Mesenchymal stem cell (in vitro differentiated cells and primary cell): ENCODE results near the gene CA6.

ENCODE experiments used
- DNase-seq: peaks from one replicate; pipeline ENCODE4 v3.0.0-alpha.2; 2013
- H2AFZ ChIP-seq: one replicate; pipeline ENCODE4 v1.6.1; 2013; ENCODE audit warnings: low read depth, mild to moderate bottlenecking, control low read depth, inconsistent platforms, low read length, moderate library complexity
- H2AK5ac ChIP-seq: 2 replicates; pipeline ENCODE4 v1.6.1; 2013; ENCODE audit warnings: low read length, moderate library complexity, mild to moderate bottlenecking, inconsistent platforms; ENCODE audit not compliant: severe bottlenecking
- H2BK120ac ChIP-seq: one replicate; pipeline ENCODE4 v1.6.1; 2013; ENCODE audit warnings: low read depth, mild to moderate bottlenecking, inconsistent platforms, low read length, moderate library complexity
- H2BK12ac ChIP-seq, 2 experiments: one replicate each; pipeline ENCODE4 v1.6.1; 2013; ENCODE audit warnings: inconsistent platforms in 2 of 2, low read length in 2 of 2, mild to moderate bottlenecking in 2 of 2, moderate library complexity in 2 of 2, control low read depth in 1 of 2
- H2BK15ac ChIP-seq: one replicate; pipeline ENCODE4 v1.6.1; 2013; ENCODE audit warnings: mild to moderate bottlenecking, low read depth, inconsistent platforms; ENCODE audit not compliant: poor library complexity, severe bottlenecking
- H2BK5ac ChIP-seq: 2 replicates; pipeline ENCODE4 v1.6.1; 2013; ENCODE audit warnings: low read depth, mild to moderate bottlenecking, low read length, control low read depth, inconsistent platforms; ENCODE audit not compliant: poor library complexity, severe bottlenecking
- H3K14ac ChIP-seq, 2 experiments: one replicate each; pipeline ENCODE4 v1.6.1; 2013; ENCODE audit warnings: inconsistent platforms in 2 of 2, low read length in 2 of 2, control low read depth in 1 of 2, mild to moderate bottlenecking in 1 of 2, moderate library complexity in 1 of 2
- H3K18ac ChIP-seq, 2 experiments: one replicate each; pipeline ENCODE4 v1.6.1; 2013; ENCODE audit warnings: inconsistent platforms in 2 of 2, low read length in 2 of 2, control low read depth in 1 of 2, low read depth in 1 of 2, mild to moderate bottlenecking in 1 of 2
- H3K23ac ChIP-seq, 2 experiments: one replicate each; pipeline ENCODE4 v1.6.1; 2013; ENCODE audit warnings: inconsistent platforms in 2 of 2, low read length in 2 of 2, mild to moderate bottlenecking in 2 of 2, moderate library complexity in 2 of 2, control low read depth in 1 of 2
- H3K27ac ChIP-seq: 2 replicates; pipeline ENCODE4 v1.5.1; 2013; ENCODE audit warnings: mild to moderate bottlenecking, moderate library complexity, low read length, control low read depth, inconsistent platforms; ENCODE audit not compliant: poor library complexity, severe bottlenecking
- H3K27me3 ChIP-seq, 2 experiments: 2 replicates each; pipeline versions ENCODE4 v1.6.1 to v1.7.0; 2013; ENCODE audit warnings: low read length in 2 of 2, mild to moderate bottlenecking in 2 of 2, moderate library complexity in 2 of 2, control low read depth in 1 of 2, inconsistent platforms in 1 of 2; ENCODE audit not compliant: control insufficient read depth in 1 of 2, insufficient read depth in 1 of 2
- H3K36me3 ChIP-seq, 2 experiments: 2 replicates each; pipeline versions ENCODE4 v1.6.1 to v1.7.0; 2013; ENCODE audit warnings: low read length in 2 of 2, control low read depth in 1 of 2, inconsistent platforms in 1 of 2, low read depth in 1 of 2, mild to moderate bottlenecking in 1 of 2; ENCODE audit not compliant: insufficient read depth in 2 of 2, control insufficient read depth in 1 of 2
- H3K4ac ChIP-seq, 2 experiments: one replicate each; pipeline ENCODE4 v1.6.1; 2013; ENCODE audit warnings: inconsistent platforms in 2 of 2, low read length in 2 of 2, mild to moderate bottlenecking in 2 of 2, moderate library complexity in 2 of 2, control low read depth in 1 of 2, low read depth in 1 of 2
- H3K4me1 ChIP-seq: 2 replicates; pipeline ENCODE4 v1.6.1; 2013; ENCODE audit warnings: low read depth, low read length, control low read depth; ENCODE audit not compliant: control insufficient read depth, insufficient read depth
- H3K4me2 ChIP-seq: 2 replicates; pipeline ENCODE4 v1.6.1; 2013; ENCODE audit warnings: low read length, mild to moderate bottlenecking, inconsistent platforms; ENCODE audit not compliant: poor library complexity, severe bottlenecking
- H3K4me3 ChIP-seq, 2 experiments: 2 replicates each; pipeline versions ENCODE4 v1.5.1 to v1.7.0; 2013; ENCODE audit warnings: low read length in 2 of 2, mild to moderate bottlenecking in 2 of 2, control low read depth in 1 of 2, low read depth in 1 of 2; ENCODE audit not compliant: insufficient read depth in 1 of 2
- H3K79me1 ChIP-seq: replicated peaks from 2 replicates; pipeline ENCODE4 v1.6.1; 2013; ENCODE audit warnings: mild to moderate bottlenecking, control low read depth, low read length, inconsistent platforms; ENCODE audit not compliant: poor library complexity, severe bottlenecking
- H3K9ac ChIP-seq: 2 replicates; pipeline ENCODE4 v1.7.0; 2013; ENCODE audit warnings: mild to moderate bottlenecking, low read length, moderate library complexity
- H3K9me3 ChIP-seq: 2 replicates; pipeline ENCODE4 v1.7.0; 2013; ENCODE audit warnings: mild to moderate bottlenecking, low read length; ENCODE audit not compliant: control insufficient read depth
- H4K8ac ChIP-seq: one replicate; pipeline ENCODE4 v1.6.1; 2013; ENCODE audit warnings: inconsistent platforms, mild to moderate bottlenecking, low read length, moderate library complexity
- H4K91ac ChIP-seq: one replicate; pipeline ENCODE4 v1.6.1; 2013; ENCODE audit warnings: mild to moderate bottlenecking, low read length, inconsistent platforms
- WGBS: methylation state at CpG from one replicate; pipeline ENCODE4 v1.1.7; 2013; ENCODE audit warnings: mixed read lengths; 5-methylcytosine and 5-hydroxymethylcytosine counted together

Gene CA6

DNA sequence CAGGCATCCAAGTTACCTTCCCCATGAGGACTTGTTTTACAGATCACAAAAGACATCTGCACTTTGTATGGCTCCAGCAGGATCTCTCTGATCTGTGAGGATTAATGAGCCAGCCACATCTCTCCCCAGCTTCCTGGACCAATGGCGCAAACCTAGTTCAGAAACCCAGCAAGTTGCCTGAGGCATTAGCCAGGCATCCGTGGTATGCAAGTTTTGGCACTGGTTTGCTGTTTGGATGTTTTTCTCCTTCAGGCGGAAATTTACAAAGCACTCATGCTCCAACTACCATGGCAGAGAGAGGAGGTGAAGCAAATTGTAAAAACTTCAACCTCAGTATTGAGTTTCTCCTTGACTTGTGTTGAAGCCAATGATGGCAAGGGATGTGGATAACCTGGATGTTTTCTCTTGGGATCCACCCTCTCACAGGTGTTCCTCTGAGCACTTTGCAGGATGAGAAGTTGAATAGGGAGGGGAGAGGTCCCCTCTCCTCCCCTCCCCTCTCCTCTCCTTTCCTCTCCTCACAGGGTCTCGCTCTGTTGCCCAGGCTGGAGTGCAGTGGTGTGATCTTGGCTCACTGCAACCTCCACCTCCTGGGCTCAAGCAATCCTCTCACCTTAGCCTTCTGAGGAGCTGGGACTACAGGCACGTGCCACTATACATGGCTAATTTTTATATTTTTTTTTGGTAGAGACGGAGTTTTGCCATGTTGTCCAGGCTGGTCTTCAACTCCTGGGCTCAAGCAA is 41.6 kb upstream of the CA6 start:
- Histone ChIP-seq H3K4me3 (peak overlapping the region in 1 of 2 experiments; percentile 26), H3K27me3 (no peaks in the 10 kb centered on the region), H3K18ac (no peak overlapping the region)

DNA sequence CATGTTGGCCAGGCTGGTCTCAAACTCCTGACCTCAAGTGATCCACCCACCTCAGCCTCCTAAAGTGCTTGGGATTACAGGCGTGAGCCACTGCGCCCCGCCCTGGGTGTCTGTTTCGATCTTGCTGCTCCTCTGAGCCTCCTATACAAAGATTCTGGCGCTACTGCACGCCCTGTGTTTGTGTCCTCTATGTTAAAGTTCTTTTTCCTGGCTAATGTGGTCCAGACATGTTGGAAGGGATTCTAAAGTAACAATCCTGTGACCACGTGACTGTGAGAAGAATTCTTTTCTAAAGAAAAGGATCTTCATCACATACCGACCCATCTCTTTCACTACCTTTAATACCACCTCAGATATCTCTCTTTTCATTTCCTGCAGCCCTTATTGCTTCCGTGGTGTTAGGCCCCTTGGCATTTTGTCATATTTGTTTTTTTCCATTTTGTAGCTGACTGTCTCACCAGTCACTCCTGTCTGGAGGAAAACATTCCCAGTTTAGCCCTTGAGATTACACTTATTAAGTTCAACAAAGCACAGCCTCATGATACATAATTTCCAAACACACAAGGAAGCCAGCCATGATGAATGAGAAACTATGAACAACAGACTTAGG is 40.0 kb upstream of the CA6 start:
- peak overlapping the region; percentile 82 for H2BK5ac ChIP-seq
- 95% methylated on average over 9 of the region's 9 CpGs for WGBS
- no peak overlapping the region for H3K4ac ChIP-seq
- no peaks in the 10 kb centered on the region for H3K27me3 ChIP-seq
- no peak overlapping the region for H2BK120ac ChIP-seq
- no peak overlapping the region for H2AFZ ChIP-seq
- DNase-seq: no peak
- H4K8ac ChIP-seq: no peak overlapping the region
- H3K23ac ChIP-seq: no peak overlapping the region
- H3K9me3 ChIP-seq: no peaks in the 10 kb centered on the region
- no peaks in the 10 kb centered on the region for H3K36me3 ChIP-seq
- peak overlapping the region in 1 of 2 experiments; percentile 23 for H3K4me3 ChIP-seq
- H2BK15ac ChIP-seq: no peak overlapping the region
- H2AK5ac ChIP-seq: peak overlapping the region; percentile 71
- peaks cover 14% of the 10 kb centered on the region for H3K4me1 ChIP-seq
- peak overlapping the region; percentile 75 for H3K9ac ChIP-seq
- H3K18ac ChIP-seq: no peak overlapping the region
- H3K14ac ChIP-seq: no peak overlapping the region
- no peak overlapping the region for H3K27ac ChIP-seq
- no peaks in the 10 kb centered on the region for H3K79me1 ChIP-seq
- no peak overlapping the region for H3K4me2 ChIP-seq
- H4K91ac ChIP-seq: no peak overlapping the region
- peak overlapping the region in 1 of 2 experiments; percentile 23 for H2BK12ac ChIP-seq

More for the DNA sequence above, 41.6 kb upstream of the CA6 start:
- Histone ChIP-seq H2AFZ (no peak overlapping the region), H3K27ac (peak overlapping the region; percentile 82), H2BK5ac (no peak overlapping the region), H3K4me1 (peaks cover 20% of the 10 kb centered on the region), H3K79me1 (no peaks in the 10 kb centered on the region), H2BK15ac (no peak overlapping the region), H3K4me2 (no peak overlapping the region), H2BK12ac (peak overlapping the region in 1 of 2 experiments; percentile 23), H2BK120ac (no peak overlapping the region), H3K23ac (no peak overlapping the region), H3K4ac (no peak overlapping the region), H4K91ac (no peak overlapping the region), H2AK5ac (peak overlapping the region; percentile 63), H3K14ac (no peak overlapping the region), H4K8ac (no peak overlapping the region), H3K9ac (peak overlapping the region; percentile 47), H3K9me3 (no peaks in the 10 kb centered on the region), H3K36me3 (no peaks in the 10 kb centered on the region)
- peak; percentile 82 for DNase-seq
- 56% methylated on average over 6 of the region's 6 CpGs for WGBS

DNA sequence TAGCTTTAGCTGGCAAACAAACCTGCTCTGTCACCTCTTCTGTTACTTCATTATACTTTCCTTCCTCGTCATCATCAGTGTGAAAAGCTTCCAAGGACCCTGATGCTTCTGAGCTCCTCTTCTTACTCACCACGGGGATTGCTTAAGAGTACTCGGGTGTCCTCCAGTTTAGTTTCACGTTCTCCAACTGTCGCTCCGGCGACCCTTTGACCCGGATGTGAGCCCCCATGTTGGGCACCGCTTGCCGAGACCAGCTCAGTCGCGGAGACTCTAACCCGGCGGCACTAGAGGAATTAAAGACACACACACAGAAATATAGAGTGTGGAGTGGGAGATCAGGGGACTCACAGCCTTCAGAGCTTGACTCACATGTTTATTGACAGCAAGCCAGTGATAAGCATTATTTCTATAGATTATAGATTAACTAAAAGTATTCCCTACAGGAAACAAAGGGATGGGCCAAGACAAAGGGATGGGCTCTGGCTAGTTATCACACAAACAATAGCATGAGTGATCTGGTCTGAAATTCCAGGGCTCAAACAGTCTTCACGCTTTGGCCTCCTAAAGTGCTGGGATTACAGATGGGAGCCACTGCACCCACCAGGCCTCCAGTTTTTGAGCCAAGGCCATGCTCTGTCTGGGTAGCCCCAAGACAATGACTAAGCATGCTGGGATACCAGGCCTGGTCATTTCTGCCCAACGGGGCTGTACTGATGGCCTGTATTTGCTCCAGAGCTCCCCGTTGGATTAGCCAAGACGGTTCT is 37.1 kb upstream of the CA6 start:
- Histone ChIP-seq H3K27me3 (no peaks in the 10 kb centered on the region), H2BK12ac (no peak overlapping the region), H3K4me1 (peaks cover 15% of the 10 kb centered on the region), H3K36me3 (no peaks in the 10 kb centered on the region), H3K27ac (no peak overlapping the region), H2BK120ac (no peak overlapping the region), H3K14ac (no peak overlapping the region), H3K23ac (no peak overlapping the region), H2AFZ (no peak overlapping the region), H3K4me2 (no peak overlapping the region), H4K91ac (no peak overlapping the region), H3K4ac (no peak overlapping the region), H3K18ac (no peak overlapping the region), H3K9me3 (no peaks in the 10 kb centered on the region), H4K8ac (no peak overlapping the region), H2AK5ac (peak overlapping the region; percentile 72), H3K79me1 (no peaks in the 10 kb centered on the region), H3K4me3 (no peak overlapping the region), H2BK15ac (peak overlapping the region; percentile 38), H3K9ac (no peak overlapping the region), H2BK5ac (no peak overlapping the region)
- DNase-seq: no peak
- WGBS: 87% methylated on average over 15 of the region's 18 CpGs

DNA sequence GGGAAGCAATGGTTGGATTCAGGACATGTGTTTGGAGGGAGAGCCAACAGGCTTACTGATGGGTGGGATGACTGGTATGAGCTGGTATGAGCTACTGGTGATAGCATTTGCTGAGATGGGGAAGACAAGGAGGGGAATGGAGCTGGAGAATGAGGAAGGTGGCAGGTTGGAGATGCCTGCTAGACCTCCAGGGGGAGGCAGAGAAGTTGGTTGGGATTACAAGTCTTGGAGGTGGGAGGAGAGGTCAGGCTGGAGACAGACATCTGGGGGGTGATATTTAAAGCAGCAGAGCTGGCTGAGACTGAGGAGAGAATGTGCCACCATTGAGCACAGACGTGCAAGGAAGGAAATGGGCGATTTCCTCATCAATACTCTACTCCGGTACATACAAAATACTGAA is 35.3 kb upstream of the CA6 start:
- H2AFZ ChIP-seq: no peak overlapping the region
- no peak overlapping the region for H3K27ac ChIP-seq
- H4K8ac ChIP-seq: no peak overlapping the region
- H2BK12ac ChIP-seq: no peak overlapping the region
- no peaks in the 10 kb centered on the region for H3K27me3 ChIP-seq
- DNase-seq: no peak
- no peaks in the 10 kb centered on the region for H3K79me1 ChIP-seq
- H3K23ac ChIP-seq: no peak overlapping the region
- H3K14ac ChIP-seq: no peak overlapping the region
- no peaks in the 10 kb centered on the region for H3K36me3 ChIP-seq
- no peak overlapping the region for H3K9ac ChIP-seq
- no peak overlapping the region for H4K91ac ChIP-seq
- H2BK15ac ChIP-seq: no peak overlapping the region
- no peak overlapping the region for H2BK5ac ChIP-seq
- no peak overlapping the region for H3K4me3 ChIP-seq
- peaks cover 13% of the 10 kb centered on the region for H3K4me1 ChIP-seq
- H3K9me3 ChIP-seq: no peaks in the 10 kb centered on the region
- no peak overlapping the region for H3K4me2 ChIP-seq
- no peak overlapping the region for H3K4ac ChIP-seq
- no peak overlapping the region for H3K18ac ChIP-seq
- WGBS: no CpG with 5 or more reads among the region's 3 CpGs
- no peak overlapping the region for H2AK5ac ChIP-seq
- H2BK120ac ChIP-seq: no peak overlapping the region
